SK-N-SH treated with all-trans-retinoic acid at 6 μM for 48 hours (cell line): Measurements from ENCODE around the gene CHST11.

Experiments
- PATZ1 ChIP-seq: fragments of 250-450 bp; sonication (Bioruptor Pico); IDR thresholded peaks from 2 replicates; pipeline ENCODE4 v1.8.0; 2020; ENCODE audit warnings: mild to moderate bottlenecking, moderate library complexity, borderline replicate concordance
- RARB ChIP-seq: fragments of 250-450 bp; sonication (Bioruptor Pico); IDR thresholded peaks from 2 replicates; pipeline ENCODE4 v1.8.0; 2021; ENCODE audit warnings: mild to moderate bottlenecking, moderate library complexity
- TOX ChIP-seq: fragments of 250-450 bp; sonication (Bioruptor Pico); IDR thresholded peaks from 2 replicates; pipeline ENCODE4 v1.8.0; 2021; ENCODE audit warnings: mild to moderate bottlenecking, moderate library complexity, borderline replicate concordance
- TF ChIP-seq, protein P1 (sequence below): fragments of 250-450 bp; sonication (Bioruptor Pico); IDR thresholded peaks from 2 replicates; pipeline ENCODE4 v1.8.0; 2021; ENCODE audit warnings: low read depth, mild to moderate bottlenecking, moderate library complexity, borderline replicate concordance

GRCh38 chr12:104519190-104520019 is 62.7 kb downstream of the CHST11 start:
- TF ChIP-seq TOX (CRISPR knock-in tag) (no peak), RARB (CRISPR knock-in tag) (no peak), PATZ1 (CRISPR knock-in tag) (no peak)
- TF ChIP-seq, protein P1, sequence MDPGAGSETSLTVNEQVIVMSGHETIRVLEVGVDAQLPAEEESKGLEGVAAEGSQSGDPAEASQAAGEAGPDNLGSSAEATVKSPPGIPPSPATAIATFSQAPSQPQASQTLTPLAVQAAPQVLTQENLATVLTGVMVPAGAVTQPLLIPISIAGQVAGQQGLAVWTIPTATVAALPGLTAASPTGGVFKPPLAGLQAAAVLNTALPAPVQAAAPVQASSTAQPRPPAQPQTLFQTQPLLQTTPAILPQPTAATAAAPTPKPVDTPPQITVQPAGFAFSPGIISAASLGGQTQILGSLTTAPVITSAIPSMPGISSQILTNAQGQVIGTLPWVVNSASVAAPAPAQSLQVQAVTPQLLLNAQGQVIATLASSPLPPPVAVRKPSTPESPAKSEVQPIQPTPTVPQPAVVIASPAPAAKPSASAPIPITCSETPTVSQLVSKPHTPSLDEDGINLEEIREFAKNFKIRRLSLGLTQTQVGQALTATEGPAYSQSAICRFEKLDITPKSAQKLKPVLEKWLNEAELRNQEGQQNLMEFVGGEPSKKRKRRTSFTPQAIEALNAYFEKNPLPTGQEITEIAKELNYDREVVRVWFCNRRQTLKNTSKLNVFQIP (CRISPR knock-in tag), result no peak
